ENCODE data around the gene CHST7.

DNA sequence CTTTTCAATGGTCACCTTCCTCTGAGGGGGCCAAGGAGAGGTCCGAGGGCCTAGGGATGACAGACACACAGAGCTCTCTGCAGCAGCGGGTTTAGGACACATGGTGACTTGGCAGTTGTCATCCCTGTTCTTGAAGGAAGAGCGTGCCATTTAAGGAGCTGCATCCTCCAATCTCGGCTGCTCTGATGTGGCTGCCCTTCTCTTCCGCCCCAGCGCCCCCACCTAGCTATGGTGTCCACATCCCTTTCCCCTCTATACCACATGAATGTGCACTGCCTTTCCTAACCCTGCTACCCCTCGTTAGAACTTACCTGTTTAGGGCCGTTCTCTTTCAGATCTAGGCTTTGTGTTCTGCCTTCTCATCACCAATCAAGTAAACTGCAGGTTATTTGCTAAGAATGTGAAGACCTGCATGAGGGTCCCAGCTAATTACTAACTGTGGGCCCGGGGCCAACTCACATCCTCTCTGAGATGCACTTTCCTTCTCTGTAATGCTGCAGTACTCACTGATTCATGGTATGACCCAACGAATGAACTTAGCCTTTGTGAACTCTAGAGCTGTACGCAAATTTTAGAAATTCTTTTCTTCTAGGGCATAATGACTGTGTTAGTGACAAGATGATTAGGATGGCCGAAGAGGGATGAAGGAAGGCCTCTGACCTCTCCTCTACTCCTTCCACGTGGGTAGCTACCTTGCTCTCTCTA is 38.2 kb downstream of the CHST7 start:
- TF ChIP-seq, protein P1, sequence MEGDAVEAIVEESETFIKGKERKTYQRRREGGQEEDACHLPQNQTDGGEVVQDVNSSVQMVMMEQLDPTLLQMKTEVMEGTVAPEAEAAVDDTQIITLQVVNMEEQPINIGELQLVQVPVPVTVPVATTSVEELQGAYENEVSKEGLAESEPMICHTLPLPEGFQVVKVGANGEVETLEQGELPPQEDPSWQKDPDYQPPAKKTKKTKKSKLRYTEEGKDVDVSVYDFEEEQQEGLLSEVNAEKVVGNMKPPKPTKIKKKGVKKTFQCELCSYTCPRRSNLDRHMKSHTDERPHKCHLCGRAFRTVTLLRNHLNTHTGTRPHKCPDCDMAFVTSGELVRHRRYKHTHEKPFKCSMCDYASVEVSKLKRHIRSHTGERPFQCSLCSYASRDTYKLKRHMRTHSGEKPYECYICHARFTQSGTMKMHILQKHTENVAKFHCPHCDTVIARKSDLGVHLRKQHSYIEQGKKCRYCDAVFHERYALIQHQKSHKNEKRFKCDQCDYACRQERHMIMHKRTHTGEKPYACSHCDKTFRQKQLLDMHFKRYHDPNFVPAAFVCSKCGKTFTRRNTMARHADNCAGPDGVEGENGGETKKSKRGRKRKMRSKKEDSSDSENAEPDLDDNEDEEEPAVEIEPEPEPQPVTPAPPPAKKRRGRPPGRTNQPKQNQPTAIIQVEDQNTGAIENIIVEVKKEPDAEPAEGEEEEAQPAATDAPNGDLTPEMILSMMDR (IDR thresholded peaks at IDR 0.05), result no peak
- no peak for TF ChIP-seq POLR2A (IDR thresholded peaks at IDR 0.05)
